Osteocyte (in vitro differentiated cells): ENCODE results near the gene UBR1. TPM values are rescaled to one million over a fixed set of nuclear protein-coding genes. Genes with fewer than 3 reads are reported as not detected.
"Not testable (repeated sequence)": the region's sequence is repeated elsewhere in the genome, so short reads cannot be mapped to it uniquely, and the experiment has no call there.

ENCODE experiments used
- DNase-seq: peaks from one replicate; pipeline ENCODE4 v3.0.0; 2021; ENCODE audit warnings: mixed read lengths; ENCODE audit not compliant: unreplicated experiment; ENCODE audit errors: extremely low spot score
- H3K27ac Mint-ChIP-seq: one replicate; pipeline ENCODE4 v1.8.0; 2021; ENCODE audit warnings: mild to moderate bottlenecking, mixed read lengths; ENCODE audit not compliant: unreplicated experiment
- H3K27me3 Mint-ChIP-seq: one replicate; pipeline ENCODE4 v1.8.0; 2021; ENCODE audit warnings: mixed read lengths; ENCODE audit not compliant: unreplicated experiment
- H3K36me3 Mint-ChIP-seq: one replicate; pipeline ENCODE4 v1.8.0; 2021; ENCODE audit warnings: mixed read lengths; ENCODE audit not compliant: unreplicated experiment
- H3K4me1 Mint-ChIP-seq: one replicate; pipeline ENCODE4 v1.8.0; 2021; ENCODE audit warnings: mixed read lengths; ENCODE audit not compliant: unreplicated experiment
- H3K4me3 Mint-ChIP-seq: one replicate; pipeline ENCODE4 v1.8.0; 2021; ENCODE audit warnings: mild to moderate bottlenecking, moderate library complexity, mixed read lengths; ENCODE audit not compliant: unreplicated experiment
- H3K9me3 Mint-ChIP-seq: one replicate; pipeline ENCODE4 v1.8.0; 2021; ENCODE audit warnings: mixed read lengths; ENCODE audit not compliant: unreplicated experiment
- CTCF ChIP-seq: fragments of 200-600 bp; sonication (generic); IDR thresholded peaks from 2 replicates; pipeline ENCODE4 v1.5.0; 2021; ENCODE audit warnings: antibody characterized with exemption, mild to moderate bottlenecking, moderate library complexity
- total RNA-seq: library from RNA; stranded (reverse); gene quantifications from 2 replicates; pipeline ENCODE4 v1.2.1, GENCODE V29; 2021

The UBR1 gene
- total RNA-seq, 1 donor from 2014 or later = 31.4 TPM

- H3K36me3 Mint-ChIP-seq = peaks cover 47% of the 10 kb centered on the region
- H3K4me3 Mint-ChIP-seq = no peak overlapping the region
- H3K27ac Mint-ChIP-seq = no peak overlapping the region
- H3K4me1 Mint-ChIP-seq = no peaks in the 10 kb centered on the region
- TF ChIP-seq CTCF = no peak
- no peaks in the 10 kb centered on the region for H3K27me3 Mint-ChIP-seq
- no peaks in the 10 kb centered on the region for H3K9me3 Mint-ChIP-seq
- DNase-seq = no peak
Measured at GRCh38 chr15:42964476-42964875, 141.4 kb downstream of the UBR1 start.

GRCh38 chr15:42955518-42955917, 150.3 kb downstream of the UBR1 start:
- TF ChIP-seq CTCF = no peak
- no peak for DNase-seq
- Mint-ChIP-seq H3K4me1 (peaks cover 7% of the 10 kb centered on the region), H3K27me3 (no peaks in the 10 kb centered on the region), H3K36me3 (peaks cover 74% of the 10 kb centered on the region), H3K4me3 (no peak overlapping the region), H3K27ac (no peak overlapping the region), H3K9me3 (peaks cover 12% of the 10 kb centered on the region)

GRCh38 chr15:42954291-42954690, 151.5 kb downstream of the UBR1 start:
- H3K36me3 Mint-ChIP-seq = peaks cover 70% of the 10 kb centered on the region
- no peak for TF ChIP-seq CTCF
- H3K9me3 Mint-ChIP-seq = peaks cover 12% of the 10 kb centered on the region
- DNase-seq = no peak
- H3K4me1 Mint-ChIP-seq = peaks cover 7% of the 10 kb centered on the region
- H3K27ac Mint-ChIP-seq = no peak overlapping the region
- no peak overlapping the region for H3K4me3 Mint-ChIP-seq
- H3K27me3 Mint-ChIP-seq = no peaks in the 10 kb centered on the region

- H3K4me3 Mint-ChIP-seq, H3K4me1 Mint-ChIP-seq, H3K9me3 Mint-ChIP-seq, H3K27ac Mint-ChIP-seq, H3K27me3 Mint-ChIP-seq, DNase-seq: not testable (repeated sequence)
- H3K36me3 Mint-ChIP-seq = peaks cover 53% of the 10 kb centered on the region
Measured at GRCh38 chr15:42948898-42949297, 156.9 kb downstream of the UBR1 start.

- DNase-seq = no peak
- TF ChIP-seq CTCF = no peak
- Mint-ChIP-seq H3K4me3 (no peak overlapping the region), H3K36me3 (peaks cover 16% of the 10 kb centered on the region), H3K4me1 (no peaks in the 10 kb centered on the region), H3K9me3 (no peaks in the 10 kb centered on the region), H3K27me3 (no peaks in the 10 kb centered on the region), H3K27ac (no peak overlapping the region)
Measured at GRCh38 chr15:42940527-42940926, 165.3 kb downstream of the UBR1 start.

GRCh38 chr15:42939841-42940240, 166.0 kb downstream of the UBR1 start:
- H3K27ac Mint-ChIP-seq = no peak overlapping the region
- H3K36me3 Mint-ChIP-seq = peaks cover 10% of the 10 kb centered on the region
- no peak overlapping the region for H3K4me3 Mint-ChIP-seq
- no peak for TF ChIP-seq CTCF
- no peaks in the 10 kb centered on the region for H3K27me3 Mint-ChIP-seq
- no peaks in the 10 kb centered on the region for H3K9me3 Mint-ChIP-seq
- DNase-seq = no peak
- H3K4me1 Mint-ChIP-seq = no peaks in the 10 kb centered on the region
